ENCODE results near the gene ZAP70.

DNA sequence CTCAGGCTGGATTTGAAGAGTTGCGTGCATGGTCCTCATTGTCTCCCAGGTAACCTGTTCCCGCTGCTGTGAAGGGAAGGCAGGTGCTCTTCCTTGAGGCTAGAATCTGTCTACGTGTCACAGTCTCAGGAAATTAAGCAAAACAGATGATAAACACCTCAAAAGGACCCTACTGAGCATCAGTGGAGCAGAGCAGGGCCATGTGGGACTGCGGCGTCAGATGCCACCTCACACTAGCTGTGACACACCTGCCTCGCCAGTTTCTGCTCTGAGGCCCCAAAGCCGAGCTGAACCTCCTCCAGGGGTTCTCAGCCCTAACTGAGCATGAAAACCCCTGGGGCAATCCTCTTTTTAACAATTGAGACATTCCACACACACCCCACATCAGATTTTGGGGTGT lies 41.9 kb upstream of the ZAP70 start:
- TF ChIP-seq POLR2AphosphoS5 (IDR thresholded peaks at IDR 0.05; ENCODE audit: borderline replicate concordance, low read depth, low read length) (no peak), FOXP2 (optimal IDR thresholded peaks at IDR 0.05; ENCODE audit: control extremely low read depth, extremely low read length, insufficient read depth) (no peak), EZH2 (IDR thresholded peaks at IDR 0.05) (no peak)

All from SK-N-MC (cell line).